ENCODE measurements around the gene CD33. TPM values are rescaled to one million over a fixed set of nuclear protein-coding genes. Genes with fewer than 3 reads are reported as not detected.

The CD33 gene
- total and polyA plus RNA-seq, 9 of the 15 experiments (the other 6 are each of a cell fraction or from before 2014, with no cell fraction given) = 36.1 to 88.6 (median 49.6) TPM

DNA sequence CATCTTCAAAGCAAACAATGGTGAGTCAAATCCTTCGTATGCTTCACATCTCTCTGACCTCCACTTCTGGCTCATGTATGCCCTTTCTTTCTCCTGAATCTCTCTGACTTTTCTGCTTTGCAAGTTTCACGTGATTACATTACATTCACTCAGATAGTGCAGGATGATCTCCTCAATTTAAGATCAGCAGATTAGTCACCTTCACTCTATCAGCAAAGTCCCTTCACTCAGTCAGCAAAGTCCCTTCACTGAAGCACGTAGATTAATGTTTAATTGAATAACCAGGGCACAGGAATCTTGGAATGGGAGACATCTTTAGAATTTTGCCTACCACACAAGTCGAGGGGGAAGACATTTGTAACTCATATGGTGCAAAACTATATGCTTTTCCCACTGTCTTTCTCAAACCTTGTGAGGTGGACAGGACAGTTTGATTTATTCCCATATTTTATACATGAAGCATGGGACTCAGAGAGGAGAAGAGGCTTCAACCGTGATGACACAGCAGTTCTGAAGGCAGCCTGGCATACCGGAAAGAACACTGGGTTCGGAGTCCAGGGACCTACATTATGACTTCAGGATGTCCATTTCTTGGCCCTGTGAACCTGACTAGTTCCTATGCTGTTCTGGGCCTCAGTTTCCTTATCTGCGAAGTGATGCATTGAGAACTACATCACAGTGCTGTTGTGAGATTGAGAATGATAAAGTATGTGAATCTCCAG lies 49.3 kb downstream of the CD33 start (continued):
- TF ChIP-seq, protein P1, sequence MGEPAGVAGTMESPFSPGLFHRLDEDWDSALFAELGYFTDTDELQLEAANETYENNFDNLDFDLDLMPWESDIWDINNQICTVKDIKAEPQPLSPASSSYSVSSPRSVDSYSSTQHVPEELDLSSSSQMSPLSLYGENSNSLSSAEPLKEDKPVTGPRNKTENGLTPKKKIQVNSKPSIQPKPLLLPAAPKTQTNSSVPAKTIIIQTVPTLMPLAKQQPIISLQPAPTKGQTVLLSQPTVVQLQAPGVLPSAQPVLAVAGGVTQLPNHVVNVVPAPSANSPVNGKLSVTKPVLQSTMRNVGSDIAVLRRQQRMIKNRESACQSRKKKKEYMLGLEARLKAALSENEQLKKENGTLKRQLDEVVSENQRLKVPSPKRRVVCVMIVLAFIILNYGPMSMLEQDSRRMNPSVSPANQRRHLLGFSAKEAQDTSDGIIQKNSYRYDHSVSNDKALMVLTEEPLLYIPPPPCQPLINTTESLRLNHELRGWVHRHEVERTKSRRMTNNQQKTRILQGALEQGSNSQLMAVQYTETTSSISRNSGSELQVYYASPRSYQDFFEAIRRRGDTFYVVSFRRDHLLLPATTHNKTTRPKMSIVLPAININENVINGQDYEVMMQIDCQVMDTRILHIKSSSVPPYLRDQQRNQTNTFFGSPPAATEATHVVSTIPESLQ (CRISPR knock-in tag; IDR thresholded peaks at IDR 0.05) = no peak
- TF ChIP-seq CEBPG (CRISPR knock-in tag; IDR thresholded peaks at IDR 0.05) = no peak
- TF ChIP-seq CEBPG (tag; conservative IDR thresholded peaks at IDR 0.05 in 1 of 2, IDR thresholded peaks at IDR 0.05 in 1 of 2) = no peak
- TF ChIP-seq NFE2L1 (tag; IDR thresholded peaks at IDR 0.05; ENCODE audit: borderline replicate concordance, low read depth) = 0 out of 2 replicates have a peak, but pooled peaks have one; percentile 13
- 0 out of 2 replicates have a peak, but pooled peaks have one; percentile 10 for TF ChIP-seq BHLHE40 (IDR thresholded peaks at IDR 0.05; ENCODE audit: low read length)
- TF ChIP-seq U2AF2 (optimal IDR thresholded peaks at IDR 0.05; ENCODE audit: low read depth, low read length) = no peak
- no peak for TF ChIP-seq SMARCE1 (IDR thresholded peaks at IDR 0.05)
- TF ChIP-seq ZNF717 (CRISPR knock-in tag; IDR thresholded peaks at IDR 0.05) = no peak
- no peak for TF ChIP-seq MIER1 (IDR thresholded peaks at IDR 0.05; ENCODE audit: low read depth)
- TF ChIP-seq, protein P2, sequence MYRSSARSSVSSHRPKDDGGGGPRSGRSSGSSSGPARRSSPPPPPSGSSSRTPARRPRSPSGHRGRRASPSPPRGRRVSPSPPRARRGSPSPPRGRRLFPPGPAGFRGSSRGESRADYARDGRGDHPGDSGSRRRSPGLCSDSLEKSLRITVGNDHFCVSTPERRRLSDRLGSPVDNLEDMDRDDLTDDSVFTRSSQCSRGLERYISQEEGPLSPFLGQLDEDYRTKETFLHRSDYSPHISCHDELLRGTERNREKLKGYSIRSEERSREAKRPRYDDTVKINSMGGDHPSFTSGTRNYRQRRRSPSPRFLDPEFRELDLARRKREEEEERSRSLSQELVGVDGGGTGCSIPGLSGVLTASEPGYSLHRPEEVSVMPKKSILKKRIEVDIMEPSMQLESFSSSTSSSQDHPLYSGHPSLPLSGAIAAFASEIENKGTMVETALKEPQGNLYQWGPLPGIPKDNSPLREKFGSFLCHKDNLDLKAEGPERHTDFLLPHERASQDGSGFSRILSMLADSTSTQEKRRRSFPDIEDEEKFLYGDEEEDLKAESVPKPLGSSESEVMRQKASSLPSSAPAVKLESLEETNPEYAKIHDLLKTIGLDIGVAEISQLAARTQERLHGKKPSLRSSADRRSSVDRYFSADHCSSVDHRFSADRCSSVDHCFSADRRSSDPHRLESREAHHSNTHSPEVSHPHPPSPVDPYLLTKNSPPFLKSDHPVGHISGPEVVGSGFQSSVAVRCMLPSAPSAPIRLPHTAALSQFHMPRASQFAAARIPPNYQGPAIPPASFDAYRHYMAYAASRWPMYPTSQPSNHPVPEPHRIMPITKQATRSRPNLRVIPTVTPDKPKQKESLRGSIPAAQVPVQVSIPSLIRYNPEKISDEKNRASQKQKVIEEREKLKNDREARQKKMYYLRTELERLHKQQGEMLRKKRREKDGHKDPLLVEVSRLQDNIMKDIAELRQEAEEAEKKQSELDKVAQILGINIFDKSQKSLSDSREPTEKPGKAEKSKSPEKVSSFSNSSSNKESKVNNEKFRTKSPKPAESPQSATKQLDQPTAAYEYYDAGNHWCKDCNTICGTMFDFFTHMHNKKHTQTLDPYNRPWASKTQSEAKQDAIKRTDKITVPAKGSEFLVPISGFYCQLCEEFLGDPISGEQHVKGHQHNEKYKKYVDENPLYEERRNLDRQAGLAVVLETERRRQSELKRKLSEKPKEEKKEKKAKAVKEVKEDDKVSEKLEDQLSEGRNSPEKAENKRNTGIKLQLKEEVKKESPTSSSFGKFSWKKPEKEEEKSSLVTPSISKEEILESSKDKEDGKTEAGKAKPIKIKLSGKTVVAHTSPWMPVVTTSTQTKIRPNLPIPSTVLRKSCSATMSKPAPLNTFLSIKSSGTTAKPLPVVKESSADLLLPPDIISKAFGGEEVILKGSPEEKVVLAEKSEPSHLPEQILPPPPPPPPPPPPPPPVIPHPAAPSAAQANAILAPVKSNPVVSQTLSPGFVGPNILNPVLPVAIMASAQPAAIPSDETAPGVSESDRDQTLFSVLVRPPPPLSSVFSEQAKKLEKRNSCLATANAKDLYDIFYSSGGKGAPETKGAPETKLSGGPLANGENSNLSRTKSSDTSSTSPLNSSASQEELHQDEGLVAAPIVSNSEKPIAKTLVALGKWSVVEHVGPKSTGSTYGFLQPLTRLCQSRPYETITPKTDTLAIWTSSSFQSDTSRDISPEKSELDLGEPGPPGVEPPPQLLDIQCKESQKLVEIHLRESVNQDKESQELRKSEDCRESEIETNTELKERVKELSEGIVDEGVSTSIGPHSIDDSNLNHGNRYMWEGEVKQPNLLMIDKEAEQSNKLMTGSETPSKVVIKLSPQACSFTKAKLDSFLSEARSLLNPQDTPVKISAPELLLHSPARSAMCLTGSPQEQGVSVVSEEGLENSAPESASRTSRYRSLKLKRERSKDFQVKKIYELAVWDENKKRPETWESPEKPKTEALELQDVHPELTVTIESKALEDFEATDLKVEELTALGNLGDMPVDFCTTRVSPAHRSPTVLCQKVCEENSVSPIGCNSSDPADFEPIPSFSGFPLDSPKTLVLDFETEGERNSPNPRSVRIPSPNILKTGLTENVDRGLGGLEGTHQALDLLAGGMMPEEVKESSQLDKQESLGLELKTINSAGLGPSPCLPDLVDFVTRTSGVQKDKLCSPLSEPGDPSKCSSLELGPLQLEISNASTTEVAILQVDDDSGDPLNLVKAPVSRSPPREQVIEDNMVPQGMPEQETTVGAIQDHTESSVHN (IDR thresholded peaks at IDR 0.05; ENCODE audit: borderline replicate concordance in 1 of 2, low read depth in 1 of 2) = no peak
- no peak for TF ChIP-seq HNRNPUL1 (IDR thresholded peaks at IDR 0.05; ENCODE audit: low read length)
- TF ChIP-seq SMARCA5 (IDR thresholded peaks at IDR 0.05) = no peak
- TF ChIP-seq, protein P3, sequence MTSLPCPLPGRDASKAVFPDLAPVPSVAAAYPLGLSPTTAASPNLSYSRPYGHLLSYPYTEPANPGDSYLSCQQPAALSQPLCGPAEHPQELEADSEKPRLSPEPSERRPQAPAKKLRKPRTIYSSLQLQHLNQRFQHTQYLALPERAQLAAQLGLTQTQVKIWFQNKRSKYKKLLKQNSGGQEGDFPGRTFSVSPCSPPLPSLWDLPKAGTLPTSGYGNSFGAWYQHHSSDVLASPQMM (CRISPR knock-in tag; IDR thresholded peaks at IDR 0.05) = no peak
- no peak for TF ChIP-seq SOX6 (IDR thresholded peaks at IDR 0.05)
- no peak for TF ChIP-seq ILK (tag; IDR thresholded peaks at IDR 0.05; ENCODE audit: borderline replicate concordance, low read depth)
- no peak for TF ChIP-seq NUFIP1 (IDR thresholded peaks at IDR 0.05; ENCODE audit: partially characterized antibody)
- no peak for TF ChIP-seq MTA3 (IDR thresholded peaks at IDR 0.05; ENCODE audit: borderline replicate concordance)
